NCI-H774 (cell line): Measurements from ENCODE around the gene OR1E1.
"Not testable (repeated sequence)": the region's sequence is repeated elsewhere in the genome, so short reads cannot be mapped to it uniquely, and the experiment has no call there.

Experiments
- DNase-seq: peaks from one replicate; lab custom pipeline; 2025; lab: John Stamatoyannopoulos, UW

Gene OR1E1

DNA sequence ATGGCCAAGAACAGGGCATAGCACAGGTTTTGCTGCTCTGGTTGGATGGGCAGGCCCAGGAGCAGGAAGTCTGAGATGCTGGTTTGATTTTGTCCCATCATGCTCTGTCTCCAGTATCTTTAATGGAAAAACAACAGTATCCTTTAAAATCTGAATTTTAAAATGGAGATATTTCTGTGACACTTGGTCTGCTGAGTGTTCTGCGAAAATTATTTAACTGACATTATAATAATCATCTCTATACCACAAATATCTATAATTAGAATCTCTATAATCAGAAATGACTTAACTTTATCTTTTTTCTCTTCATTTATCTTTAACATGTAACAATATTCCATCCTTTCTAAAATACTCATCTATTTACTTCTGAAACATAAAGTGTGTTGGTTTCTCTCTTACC lies at the start of gene OR1E1:
Gene OR1E1 (minus strand): TSS at position 101 of the 400 bp plus-strand sequence. CDS start 0 bp downstream, at position 101.
- no peak for DNase-seq

- no peak for DNase-seq
Measured at GRCh38 chr17:3447625-3448024, 49.4 kb upstream of the OR1E1 start.

GRCh38 chr17:3440451-3440850 lies 42.2 kb upstream of the OR1E1 start:
- DNase-seq = no peak

GRCh38 chr17:3438368-3438767 lies 40.2 kb upstream of the OR1E1 start:
- DNase-seq = no peak

DNA sequence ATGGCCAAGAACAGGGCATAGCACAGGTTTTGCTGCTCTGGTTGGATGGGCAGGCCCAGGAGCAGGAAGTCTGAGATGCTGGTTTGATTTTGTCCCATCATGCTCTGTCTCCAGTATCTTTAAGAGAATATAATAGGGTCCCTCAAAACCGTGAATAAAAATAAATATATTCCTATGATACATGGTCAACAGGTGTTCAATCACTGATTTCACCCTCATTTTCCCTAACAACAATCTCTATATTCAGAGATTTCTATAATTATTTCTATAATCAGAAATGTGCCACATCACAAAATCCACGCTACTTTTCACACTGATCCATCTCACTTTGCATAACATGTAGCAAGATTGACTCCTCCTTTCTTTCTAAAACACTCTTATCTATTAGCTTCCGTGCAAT lies 35.5 kb upstream of the OR1E1 start, which contains the start of gene OR1E2:
Gene OR1E2 (minus strand): TSS at position 101 of the 400 bp plus-strand sequence. CDS start 0 bp downstream, at position 101.
- DNase-seq = no peak

DNA sequence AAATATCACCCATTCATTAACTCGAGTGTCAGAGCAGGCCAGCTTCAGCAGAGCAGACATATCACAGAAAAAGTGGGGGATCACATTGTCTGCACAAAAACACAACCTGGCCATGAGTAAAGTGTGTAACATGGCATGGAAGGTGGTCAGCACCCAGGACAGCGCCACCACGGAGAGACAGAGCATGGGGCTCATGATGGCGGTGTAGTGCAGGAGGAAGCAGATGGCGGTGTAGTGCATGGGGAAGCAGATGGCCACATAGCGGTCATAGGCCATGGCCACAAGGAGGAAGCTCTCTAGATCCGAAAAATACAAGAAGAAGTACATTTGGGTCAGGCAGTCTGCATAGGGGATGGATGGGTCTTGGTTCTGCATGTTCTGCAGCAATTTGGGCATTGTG lies 35.0 kb upstream of the OR1E1 start:
- not testable (repeated sequence) for DNase-seq

DNA sequence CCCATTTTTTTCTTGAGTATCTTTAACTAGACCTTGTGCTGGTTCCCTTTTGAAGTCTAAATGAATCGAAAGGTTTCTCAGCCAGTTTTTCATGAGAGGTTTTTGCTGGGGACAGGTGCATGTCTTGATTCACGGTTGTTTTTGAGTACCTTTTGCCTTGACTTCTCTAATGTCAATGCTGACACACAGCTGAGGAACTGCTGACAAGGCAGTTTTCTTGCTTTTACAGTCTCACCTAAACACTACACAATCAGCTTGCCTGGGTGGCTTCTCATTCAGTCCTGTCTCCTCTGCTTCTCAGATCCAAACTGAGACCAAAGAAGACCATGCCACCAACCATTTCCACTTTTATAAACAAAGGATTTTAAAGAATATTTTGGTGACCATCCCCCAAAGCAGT lies 20.0 kb upstream of the OR1E1 start:
- DNase-seq = no peak

- DNase-seq = no peak
Measured at GRCh38 chr17:3415610-3416009, 17.4 kb upstream of the OR1E1 start.

- DNase-seq = not testable (repeated sequence)
Measured at GRCh38 chr17:3412216-3412615, 14.0 kb upstream of the OR1E1 start.

- DNase-seq = no peak
Measured at GRCh38 chr17:3411070-3411469, 12.9 kb upstream of the OR1E1 start, which contains the start of gene OR3A3. OR3A3 (plus strand) TSS chr17:3411370.

DNA sequence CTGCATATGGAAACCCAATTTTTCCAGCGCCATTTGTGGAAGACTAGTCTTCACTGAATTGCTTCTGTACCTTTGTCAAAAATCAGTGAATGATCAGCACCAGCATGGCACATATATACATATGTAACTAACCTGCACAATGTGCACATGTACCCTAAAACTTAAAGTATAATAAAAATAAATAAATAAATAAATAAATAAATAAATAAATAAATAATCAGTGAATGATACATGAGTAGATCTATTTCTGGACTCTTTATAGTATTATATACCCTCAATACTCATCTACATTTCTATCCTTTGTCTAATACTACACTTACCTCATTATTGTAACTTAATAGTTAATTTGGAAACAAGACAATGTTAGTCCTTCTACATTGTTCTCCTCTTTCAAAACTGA lies 5.6 kb upstream of the OR1E1 start:
- DNase-seq = not testable (repeated sequence)

DNA sequence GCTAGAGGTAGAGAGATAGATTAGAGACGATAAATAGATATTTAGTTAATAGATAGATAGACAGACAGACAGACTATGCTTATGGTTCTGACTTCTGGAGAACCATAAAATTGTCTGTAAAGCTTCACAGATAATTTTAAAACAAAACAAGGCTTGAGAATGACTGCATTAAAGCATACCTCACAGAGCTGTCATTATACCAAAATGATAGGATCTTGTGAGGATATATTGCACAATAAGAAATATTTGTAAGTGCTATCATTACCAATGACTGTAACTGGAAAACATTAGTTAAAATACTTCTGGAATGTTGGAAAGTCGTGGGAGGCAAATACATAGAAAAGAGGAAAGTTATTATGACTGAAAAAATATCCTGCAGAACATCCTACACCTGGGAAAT lies 3.6 kb upstream of the OR1E1 start:
- no peak for DNase-seq

GRCh38 chr17:3400055-3400454 lies 1.8 kb upstream of the OR1E1 start:
- DNase-seq = no peak

GRCh38 chr17:3397801-3398200 lies 409 bp downstream of the OR1E1 start:
- DNase-seq = not testable (repeated sequence)

DNA sequence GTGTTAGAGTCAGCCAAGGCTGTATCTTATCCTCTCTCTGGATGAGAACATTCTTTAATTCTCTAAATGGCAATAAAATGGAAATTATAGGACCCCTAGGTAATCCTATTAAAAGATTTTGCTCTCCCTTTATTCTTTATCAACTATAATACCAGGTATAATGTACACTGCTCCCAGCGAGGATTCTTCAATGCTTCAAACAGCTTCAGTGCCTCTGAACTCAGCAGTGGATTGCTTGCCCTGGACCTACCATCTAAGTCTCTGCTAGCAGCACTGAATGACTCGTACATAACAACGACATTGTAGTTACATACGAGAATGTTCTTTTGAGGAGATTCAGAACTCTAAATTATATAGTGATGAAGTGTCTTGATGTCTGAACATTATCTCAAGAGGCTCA lies 8.4 kb downstream of the OR1E1 start:
- no peak for DNase-seq

GRCh38 chr17:3385869-3386816 lies 12.1 kb downstream of the OR1E1 start, which contains the start of gene OR3A2:
OR3A2 (minus strand) TSS chr17:3386308.
- no peak for DNase-seq

GRCh38 chr17:3381957-3382356 lies 16.3 kb downstream of the OR1E1 start:
- DNase-seq = no peak

GRCh38 chr17:3378321-3378720 lies 19.9 kb downstream of the OR1E1 start:
- DNase-seq = no peak

DNA sequence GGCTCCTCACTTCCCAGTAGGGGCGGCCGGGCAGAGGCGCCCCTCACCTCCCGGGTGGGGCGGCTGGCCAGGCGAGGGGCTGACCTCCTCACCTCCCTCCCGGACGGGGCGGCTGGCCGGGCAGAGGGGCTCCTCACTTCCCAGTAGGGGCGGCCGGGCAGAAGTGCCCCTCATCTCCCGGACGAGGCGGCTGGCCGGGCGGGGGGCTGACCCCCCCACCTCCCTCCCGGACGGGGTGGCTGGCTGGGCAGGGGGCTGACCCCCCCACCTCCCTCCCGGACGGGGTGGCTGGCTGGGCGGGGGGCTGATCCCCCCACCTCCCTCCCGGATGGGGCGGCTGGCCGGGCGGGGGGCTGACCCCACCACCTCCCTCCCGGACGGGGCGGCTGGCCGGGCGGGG lies 27.0 kb downstream of the OR1E1 start:
- not testable (repeated sequence) for DNase-seq
